Hepatocyte (in vitro differentiated cells): ENCODE data around the gene NDUFS7.

Experiments used
- CTCF ChIP-seq: fragments of 200-600 bp; sonication (generic); IDR thresholded peaks from 2 replicates; pipeline ENCODE4 v1.5.1; 2016; ENCODE audit warnings: antibody characterized with exemption, mild to moderate bottlenecking; ENCODE audit not compliant: poor library complexity
- EZH2 ChIP-seq: fragments of 200-600 bp; sonication (generic); IDR thresholded peaks from 2 replicates; pipeline ENCODE4 v1.6.1; 2016; ENCODE audit warnings: antibody characterized with exemption, mild to moderate bottlenecking, borderline replicate concordance

GRCh38 chr19:1395194-1396018 lies 11.7 kb downstream of the NDUFS7 start:
- TF ChIP-seq EZH2 (no peak), CTCF (no peak)
